ENCODE data around the gene LCLAT1.
"Not testable (repeated sequence)": the region's sequence is repeated elsewhere in the genome, so short reads cannot be mapped to it uniquely, and the experiment has no call there.

LCLAT1 gene

GRCh38 chr2:30636311-30636710 lies 189.3 kb downstream of the LCLAT1 start:
- no peak overlapping the region for H3K9ac ChIP-seq (ENCODE audit: low read length)

DNA sequence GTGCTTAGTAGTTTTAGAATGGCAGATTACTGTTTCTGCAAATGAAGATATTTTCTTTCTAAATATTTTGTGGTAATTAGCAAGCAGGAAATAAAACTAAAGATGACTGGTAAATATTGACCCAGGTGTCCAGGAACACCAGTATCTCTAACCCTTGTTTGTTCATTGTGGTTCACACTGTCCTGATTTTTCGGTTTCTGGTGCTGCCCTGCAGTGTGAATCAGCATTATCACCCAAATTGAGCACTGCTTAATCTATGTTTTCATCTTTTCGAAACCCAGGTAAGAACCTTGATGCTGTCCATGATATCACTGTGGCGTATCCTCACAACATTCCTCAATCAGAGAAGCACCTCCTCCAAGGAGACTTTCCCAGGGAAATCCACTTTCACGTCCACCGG lies 192.8 kb downstream of the LCLAT1 start:
- no peaks in the 10 kb centered on the region for H3K9me2 ChIP-seq (ENCODE audit: low read depth, low read length)
- no peak overlapping the region for H3K27ac ChIP-seq (ENCODE audit: low read depth, low read length, poor library complexity, severe bottlenecking)
- no peaks in the 10 kb centered on the region for H3K4me1 ChIP-seq (ENCODE audit: insufficient read depth, low read length, severe bottlenecking)
- H3K36me3 ChIP-seq (ENCODE audit: insufficient read depth, low read length) = peaks cover 15% of the 10 kb centered on the region; the same call in 1 of the 2 replicates
- H2AFZ ChIP-seq (ENCODE audit: low read length) = no peak overlapping the region
- H3K4me2 ChIP-seq (ENCODE audit: low read length) = no peak overlapping the region
- H3F3A ChIP-seq (ENCODE audit: insufficient read depth, low read length) = no peaks in the 10 kb centered on the region
- no peaks in the 10 kb centered on the region for H4K20me1 ChIP-seq (ENCODE audit: insufficient read depth, low read length)
- H3K27me3 ChIP-seq (ENCODE audit: insufficient read depth, low read length) = no peaks in the 10 kb centered on the region
- no peaks in the 10 kb centered on the region for H3K79me2 ChIP-seq (ENCODE audit: insufficient read depth, low read length)
- no peak overlapping the region for H3K4me3 ChIP-seq (ENCODE audit: low read depth, low read length, poor library complexity, severe bottlenecking)
- H3K9me3 ChIP-seq (ENCODE audit: low read length) = no peaks in the 10 kb centered on the region
- no peak for TF ChIP-seq EZH2 (IDR thresholded peaks at IDR 0.05; ENCODE audit: borderline replicate concordance, low read length)
- TF ChIP-seq, protein P1, sequence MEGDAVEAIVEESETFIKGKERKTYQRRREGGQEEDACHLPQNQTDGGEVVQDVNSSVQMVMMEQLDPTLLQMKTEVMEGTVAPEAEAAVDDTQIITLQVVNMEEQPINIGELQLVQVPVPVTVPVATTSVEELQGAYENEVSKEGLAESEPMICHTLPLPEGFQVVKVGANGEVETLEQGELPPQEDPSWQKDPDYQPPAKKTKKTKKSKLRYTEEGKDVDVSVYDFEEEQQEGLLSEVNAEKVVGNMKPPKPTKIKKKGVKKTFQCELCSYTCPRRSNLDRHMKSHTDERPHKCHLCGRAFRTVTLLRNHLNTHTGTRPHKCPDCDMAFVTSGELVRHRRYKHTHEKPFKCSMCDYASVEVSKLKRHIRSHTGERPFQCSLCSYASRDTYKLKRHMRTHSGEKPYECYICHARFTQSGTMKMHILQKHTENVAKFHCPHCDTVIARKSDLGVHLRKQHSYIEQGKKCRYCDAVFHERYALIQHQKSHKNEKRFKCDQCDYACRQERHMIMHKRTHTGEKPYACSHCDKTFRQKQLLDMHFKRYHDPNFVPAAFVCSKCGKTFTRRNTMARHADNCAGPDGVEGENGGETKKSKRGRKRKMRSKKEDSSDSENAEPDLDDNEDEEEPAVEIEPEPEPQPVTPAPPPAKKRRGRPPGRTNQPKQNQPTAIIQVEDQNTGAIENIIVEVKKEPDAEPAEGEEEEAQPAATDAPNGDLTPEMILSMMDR (IDR thresholded peaks at IDR 0.05; ENCODE audit: low read length) = no peak
- H3K9ac ChIP-seq (ENCODE audit: low read length) = no peak overlapping the region

More at GRCh38 chr2:30636311-30636710, 189.3 kb downstream of the LCLAT1 start:
- H3K4me3 ChIP-seq (ENCODE audit: low read depth, low read length, poor library complexity, severe bottlenecking) = no peak overlapping the region
- H3K9me2 ChIP-seq (ENCODE audit: low read depth, low read length) = no peaks in the 10 kb centered on the region
- no peaks in the 10 kb centered on the region for H3K27me3 ChIP-seq (ENCODE audit: insufficient read depth, low read length)
- no peaks in the 10 kb centered on the region for H3F3A ChIP-seq (ENCODE audit: insufficient read depth, low read length)
- no peaks in the 10 kb centered on the region for H3K9me3 ChIP-seq (ENCODE audit: low read length)
- peaks cover 15% of the 10 kb centered on the region; the same call in 1 of the 2 replicates for H3K36me3 ChIP-seq (ENCODE audit: insufficient read depth, low read length)
- H4K20me1 ChIP-seq (ENCODE audit: insufficient read depth, low read length) = no peaks in the 10 kb centered on the region
- H3K79me2 ChIP-seq (ENCODE audit: insufficient read depth, low read length) = no peaks in the 10 kb centered on the region
- H3K4me2 ChIP-seq (ENCODE audit: low read length) = no peak overlapping the region
- TF ChIP-seq, protein P1 (IDR thresholded peaks at IDR 0.05; ENCODE audit: low read length) = no peak
- TF ChIP-seq EZH2 (IDR thresholded peaks at IDR 0.05; ENCODE audit: borderline replicate concordance, low read length) = no peak
- no peak overlapping the region for H2AFZ ChIP-seq (ENCODE audit: low read length)
- H3K4me1 ChIP-seq (ENCODE audit: insufficient read depth, low read length, severe bottlenecking) = no peaks in the 10 kb centered on the region
- H3K27ac ChIP-seq (ENCODE audit: low read depth, low read length, poor library complexity, severe bottlenecking) = no peak overlapping the region

DNA sequence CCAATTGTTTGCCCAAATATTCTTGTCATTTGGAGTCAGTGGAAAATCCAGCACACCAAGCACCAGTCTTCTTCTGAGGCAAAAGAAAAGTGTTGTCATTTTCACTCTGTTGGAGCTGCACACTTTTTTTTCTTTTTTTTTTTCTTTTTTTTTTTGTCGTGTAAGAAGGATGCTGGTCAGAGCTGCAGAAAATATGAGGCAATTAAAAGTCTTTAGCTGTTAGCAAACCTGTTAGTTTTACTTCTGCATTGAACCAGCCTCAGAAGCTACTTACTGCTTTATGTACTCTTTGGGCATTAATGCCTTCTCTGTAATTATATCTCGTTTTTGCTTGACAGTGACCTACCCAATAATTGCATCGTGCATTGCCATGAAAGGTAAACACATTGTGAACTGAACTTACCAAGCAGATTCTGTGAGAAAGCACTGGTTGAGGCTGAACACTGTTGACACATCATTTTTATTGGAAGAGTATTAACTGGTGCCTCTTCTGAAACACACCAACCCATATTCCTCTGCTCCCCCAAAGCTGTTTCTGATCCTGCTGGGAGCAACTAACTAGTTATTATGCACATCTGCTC lies 194.8 kb downstream of the LCLAT1 start:
- Histone ChIP-seq H3K4me1 (ENCODE audit: insufficient read depth, low read length, severe bottlenecking) (no peaks in the 10 kb centered on the region), H3K79me2 (ENCODE audit: insufficient read depth, low read length) (no peaks in the 10 kb centered on the region), H3K36me3 (ENCODE audit: insufficient read depth, low read length) (peaks cover 15% of the 10 kb centered on the region; the same call in 1 of the 2 replicates), H4K20me1 (ENCODE audit: insufficient read depth, low read length) (no peaks in the 10 kb centered on the region), H3K9me2 (ENCODE audit: low read depth, low read length) (no peaks in the 10 kb centered on the region), H2AFZ (ENCODE audit: low read length) (no peak overlapping the region), H3K27ac (ENCODE audit: low read depth, low read length, poor library complexity, severe bottlenecking) (no peak overlapping the region), H3F3A (ENCODE audit: insufficient read depth, low read length) (no peaks in the 10 kb centered on the region), H3K27me3 (ENCODE audit: insufficient read depth, low read length) (no peaks in the 10 kb centered on the region), H3K4me2 (ENCODE audit: low read length) (no peak overlapping the region), H3K9me3 (ENCODE audit: low read length) (no peaks in the 10 kb centered on the region), H3K4me3 (ENCODE audit: low read depth, low read length, poor library complexity, severe bottlenecking) (no peak overlapping the region), H3K9ac (ENCODE audit: low read length) (no peak overlapping the region)
- TF ChIP-seq, protein P1 (IDR thresholded peaks at IDR 0.05; ENCODE audit: low read length) = no peak
- no peak for TF ChIP-seq EZH2 (IDR thresholded peaks at IDR 0.05; ENCODE audit: borderline replicate concordance, low read length)

DNA sequence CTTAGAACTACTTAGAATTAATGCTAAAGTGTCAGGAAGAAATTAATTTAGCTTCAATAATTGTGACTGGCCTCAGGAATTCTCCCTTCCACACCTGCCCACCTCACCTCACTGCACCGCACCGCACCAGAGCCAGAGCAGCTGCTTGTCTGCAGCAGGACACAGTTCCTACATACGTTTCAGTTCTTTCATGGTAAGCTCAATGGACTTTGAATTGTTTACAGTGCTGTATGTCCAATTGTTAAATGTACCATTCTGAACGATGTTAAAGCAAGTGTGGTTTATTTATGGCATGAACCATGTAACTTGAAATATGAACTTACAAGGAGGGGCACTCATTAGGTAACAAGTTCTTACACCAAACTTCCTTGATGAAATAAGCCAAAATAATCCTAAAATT lies 196.0 kb downstream of the LCLAT1 start:
- not testable (repeated sequence) for H4K20me1 ChIP-seq (ENCODE audit: insufficient read depth, low read length); H3K4me3 ChIP-seq (ENCODE audit: low read depth, low read length, poor library complexity, severe bottlenecking); H3K9ac ChIP-seq (ENCODE audit: low read length); H3K27me3 ChIP-seq (ENCODE audit: insufficient read depth, low read length); H3K79me2 ChIP-seq (ENCODE audit: insufficient read depth, low read length); H3K4me2 ChIP-seq (ENCODE audit: low read length); H3K27ac ChIP-seq (ENCODE audit: low read depth, low read length, poor library complexity, severe bottlenecking); H3K9me2 ChIP-seq (ENCODE audit: low read depth, low read length); H3K4me1 ChIP-seq (ENCODE audit: insufficient read depth, low read length, severe bottlenecking); H3K9me3 ChIP-seq (ENCODE audit: low read length); H2AFZ ChIP-seq (ENCODE audit: low read length); H3F3A ChIP-seq (ENCODE audit: insufficient read depth, low read length)
- peaks cover 15% of the 10 kb centered on the region; the same call in 1 of the 2 replicates for H3K36me3 ChIP-seq (ENCODE audit: insufficient read depth, low read length)

Measured in OCI-LY1 (cell line).